HG02610 (cell line): ENCODE measurements around the gene CMAS.

ENCODE experiments used
- ATAC-seq: cut with Tn5 transposase; IDR thresholded peaks from one replicate; pipeline ENCODE4 v1.9.1; 2021; ENCODE audit warnings: mild to moderate bottlenecking, moderate library complexity; ENCODE audit not compliant: unreplicated experiment

CMAS gene

DNA sequence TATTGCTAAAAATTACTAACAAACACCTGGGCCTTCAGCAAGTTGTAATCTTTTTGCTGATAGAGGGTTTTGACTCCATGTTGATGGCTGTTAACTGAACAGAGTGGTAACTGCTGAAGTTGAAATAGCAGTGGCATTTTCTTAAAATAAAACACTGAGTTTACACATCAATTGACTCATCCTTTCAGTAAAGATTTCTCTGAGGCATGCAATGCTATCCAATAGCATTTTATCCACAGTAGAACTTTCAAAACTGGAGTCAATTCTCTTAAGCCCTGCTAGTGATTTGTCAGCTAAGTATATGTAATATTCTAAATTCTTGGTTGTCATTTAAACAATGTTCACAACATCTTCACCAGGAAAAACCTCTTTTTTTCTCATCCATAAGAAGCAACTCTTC, 59.5 kb downstream of the CMAS start:
- no peak for ATAC-seq

DNA sequence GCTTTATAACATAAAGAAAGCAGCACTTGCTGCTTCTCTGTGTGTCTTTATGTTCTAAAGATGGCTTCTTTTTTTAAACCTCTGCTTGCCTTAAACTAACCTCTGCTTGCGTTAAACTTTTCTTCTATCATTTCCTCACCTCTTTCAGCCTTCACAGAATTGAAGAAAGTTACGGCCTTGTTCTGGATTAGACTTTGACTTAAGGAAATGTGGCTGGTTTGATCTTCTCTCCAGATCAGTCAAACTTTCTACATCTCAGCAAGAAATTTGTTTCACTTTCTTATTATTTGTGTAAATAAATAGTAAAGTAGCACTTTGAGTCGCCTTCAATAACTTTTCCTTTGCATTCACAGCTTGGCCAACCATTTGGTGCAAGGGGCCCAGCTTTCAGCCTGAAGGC, 64.2 kb downstream of the CMAS start:
- peak; percentile 44 for ATAC-seq
